KMS-11 (cell line): ENCODE measurements around the gene GALNT10.

Experiments used
- H2AFZ ChIP-seq: fragments of 200-600 bp; sonication (generic); 2 replicates; pipeline ENCODE4 v1.6.1; 2016; ENCODE audit warnings: antibody characterized with exemption, mixed run types, low read depth
- H3K27ac ChIP-seq: fragments of 200-600 bp; sonication (generic); 2 replicates; pipeline ENCODE4 v1.6.1; 2016; ENCODE audit warnings: mild to moderate bottlenecking, mixed run types
- H3K27me3 ChIP-seq: fragments of 200-600 bp; sonication (generic); 2 replicates; pipeline ENCODE4 v1.6.1; 2017; ENCODE audit warnings: mild to moderate bottlenecking, low read depth, mixed run types, moderate library complexity; ENCODE audit not compliant: insufficient read depth
- H3K36me3 ChIP-seq: fragments of 200-600 bp; sonication (generic); 2 replicates; pipeline ENCODE4 v1.6.1; 2017; ENCODE audit warnings: mild to moderate bottlenecking, mixed run types; ENCODE audit not compliant: insufficient read depth
- H3K4me1 ChIP-seq: fragments of 200-600 bp; sonication (generic); 2 replicates; pipeline ENCODE4 v1.6.1; 2016; ENCODE audit warnings: mild to moderate bottlenecking, low read depth, mixed run types; ENCODE audit not compliant: poor library complexity, severe bottlenecking
- H3K4me2 ChIP-seq: fragments of 200-600 bp; sonication (generic); 2 replicates; pipeline ENCODE4 v1.7.0; 2016; ENCODE audit warnings: mild to moderate bottlenecking, mixed run types
- H3K4me3 ChIP-seq: fragments of 200-600 bp; sonication (generic); IDR thresholded peaks from 2 replicates; pipeline ENCODE4 v1.6.1; 2017; ENCODE audit warnings: low read depth, low read length, mixed read lengths; ENCODE audit not compliant: insufficient read depth
- H3K79me2 ChIP-seq: fragments of 200-600 bp; sonication (generic); 2 replicates; pipeline ENCODE4 v1.6.1; 2016; ENCODE audit warnings: low read depth, mixed run types; ENCODE audit not compliant: insufficient read depth
- H3K9ac ChIP-seq: fragments of 200-600 bp; sonication (generic); 2 replicates; pipeline ENCODE4 v1.6.1; 2016; ENCODE audit warnings: mild to moderate bottlenecking, mixed run types
- H4K20me1 ChIP-seq: fragments of 200-600 bp; sonication (generic); 2 replicates; pipeline ENCODE4 v1.6.1; 2016; ENCODE audit warnings: mild to moderate bottlenecking, mixed run types; ENCODE audit not compliant: insufficient read depth
- CTCF ChIP-seq: fragments of 200-600 bp; sonication (generic); conservative IDR thresholded peaks from 2 replicates; pipeline ENCODE4 v1.6.1; 2017; ENCODE audit warnings: low read depth, mild to moderate bottlenecking, antibody characterized with exemption, low read length, moderate library complexity, mixed read lengths

Gene GALNT10

GRCh38 chr5:154303133-154303532 lies 112.6 kb downstream of the GALNT10 start:
- no peaks in the 10 kb centered on the region for H3K79me2 ChIP-seq
- no peak overlapping the region for H3K9ac ChIP-seq
- H3K27ac ChIP-seq: no peak overlapping the region
- H3K27me3 ChIP-seq: no peaks in the 10 kb centered on the region
- peaks cover 39% of the 10 kb centered on the region for H3K4me1 ChIP-seq
- H3K4me2 ChIP-seq: no peak overlapping the region
- no peaks in the 10 kb centered on the region for H4K20me1 ChIP-seq
- no peak for TF ChIP-seq CTCF
- H3K36me3 ChIP-seq: no peaks in the 10 kb centered on the region
- H3K4me3 ChIP-seq: no peak overlapping the region
- H2AFZ ChIP-seq: no peak overlapping the region

- Histone ChIP-seq H3K27ac (no peak overlapping the region), H3K4me2 (no peak overlapping the region), H3K4me1 (peaks cover 19% of the 10 kb centered on the region), H4K20me1 (no peaks in the 10 kb centered on the region), H3K79me2 (no peaks in the 10 kb centered on the region), H3K36me3 (no peaks in the 10 kb centered on the region), H2AFZ (no peak overlapping the region), H3K4me3 (no peak overlapping the region), H3K9ac (no peak overlapping the region), H3K27me3 (no peaks in the 10 kb centered on the region)
- TF ChIP-seq CTCF: no peak
Observed at GRCh38 chr5:154308443-154309370, 118.2 kb downstream of the GALNT10 start.

GRCh38 chr5:154309371-154309745 lies 118.8 kb downstream of the GALNT10 start:
- Histone ChIP-seq H2AFZ (no peak overlapping the region), H3K79me2 (no peaks in the 10 kb centered on the region), H3K27ac (no peak overlapping the region), H3K4me2 (no peak overlapping the region), H3K36me3 (no peaks in the 10 kb centered on the region), H3K27me3 (no peaks in the 10 kb centered on the region), H4K20me1 (no peaks in the 10 kb centered on the region), H3K9ac (no peak overlapping the region), H3K4me1 (peaks cover 19% of the 10 kb centered on the region), H3K4me3 (no peak overlapping the region)
- no peak for TF ChIP-seq CTCF

- peaks cover 19% of the 10 kb centered on the region for H3K4me1 ChIP-seq
- H3K4me3 ChIP-seq: no peak overlapping the region
- no peak overlapping the region for H3K9ac ChIP-seq
- H3K4me2 ChIP-seq: no peak overlapping the region
- TF ChIP-seq CTCF: no peak
- H3K27me3 ChIP-seq: no peaks in the 10 kb centered on the region
- no peaks in the 10 kb centered on the region for H3K79me2 ChIP-seq
- H3K27ac ChIP-seq: no peak overlapping the region
- H2AFZ ChIP-seq: no peak overlapping the region
- H4K20me1 ChIP-seq: no peaks in the 10 kb centered on the region
- H3K36me3 ChIP-seq: no peaks in the 10 kb centered on the region
Observed at GRCh38 chr5:154309805-154310204, 119.3 kb downstream of the GALNT10 start.
